Diencephalon (tissue), 1 donor: ENCODE data around the gene IARS2. TPM values are rescaled to one million over a fixed set of nuclear protein-coding genes. Genes with fewer than 3 reads are reported as not detected.
A peak's percentile ranks its signal among the peaks of the same experiment; 100 is the strongest.

Experiments used
- small RNA-seq: library from RNA; depleted of rRNA; stranded (forward); fragments of <200 nt; gene quantifications from one replicate; pipeline ENCODE3, GENCODE V24; 2014
- total RNA-seq: library from RNA; depleted of rRNA; stranded (reverse); fragments of >200 nt; gene quantifications from one replicate; pipeline ENCODE4 v1.2.3, GENCODE V29; 2014

Gene IARS2
- total RNA-seq, result 61.1 TPM

DNA sequence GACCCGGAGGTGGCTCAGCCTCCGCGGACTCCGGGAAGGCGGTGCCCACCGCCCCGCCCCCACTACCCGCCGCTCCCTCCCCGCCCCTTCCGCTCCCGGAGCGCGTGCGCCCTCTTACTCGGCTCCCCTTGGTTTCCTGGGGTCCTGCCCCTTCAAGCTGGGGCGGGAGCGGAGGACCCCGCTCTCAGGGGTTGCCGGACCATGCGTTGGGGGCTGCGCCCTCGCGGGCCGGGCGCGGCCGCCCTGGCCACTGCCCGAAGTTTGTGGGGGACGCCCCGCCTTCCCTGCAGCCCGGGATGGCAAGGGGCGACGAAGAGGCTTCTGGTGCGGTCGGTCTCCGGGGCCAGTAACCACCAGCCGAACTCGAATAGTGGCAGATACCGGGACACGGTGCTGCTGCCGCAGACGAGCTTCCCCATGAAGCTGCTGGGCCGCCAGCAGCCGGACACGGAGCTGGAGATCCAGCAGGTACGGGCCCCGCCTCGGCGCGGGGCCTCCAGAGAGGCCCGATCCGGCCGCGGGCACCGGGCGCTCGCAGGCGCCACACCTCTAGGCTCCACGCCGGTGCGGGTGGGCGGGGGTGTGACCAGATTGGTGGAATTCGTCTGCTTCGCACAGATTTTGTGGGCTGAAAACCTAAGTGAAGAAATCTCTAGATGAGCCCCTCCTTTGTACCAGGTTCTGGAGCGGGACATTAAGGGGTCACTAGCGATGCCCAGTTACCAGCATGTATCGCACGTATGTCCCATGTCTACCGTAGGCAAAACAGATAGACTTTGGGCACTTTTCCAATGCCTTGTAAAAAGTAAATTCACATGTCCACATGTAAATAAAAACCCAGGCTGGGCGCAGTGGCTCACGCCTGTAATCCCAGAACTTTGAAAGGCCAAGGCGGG is at the start of gene IARS2:
IARS2 (plus strand) TSS at position 117 of the 896 bp plus-strand sequence; CDS start at position 202, 85 bp downstream.

DNA sequence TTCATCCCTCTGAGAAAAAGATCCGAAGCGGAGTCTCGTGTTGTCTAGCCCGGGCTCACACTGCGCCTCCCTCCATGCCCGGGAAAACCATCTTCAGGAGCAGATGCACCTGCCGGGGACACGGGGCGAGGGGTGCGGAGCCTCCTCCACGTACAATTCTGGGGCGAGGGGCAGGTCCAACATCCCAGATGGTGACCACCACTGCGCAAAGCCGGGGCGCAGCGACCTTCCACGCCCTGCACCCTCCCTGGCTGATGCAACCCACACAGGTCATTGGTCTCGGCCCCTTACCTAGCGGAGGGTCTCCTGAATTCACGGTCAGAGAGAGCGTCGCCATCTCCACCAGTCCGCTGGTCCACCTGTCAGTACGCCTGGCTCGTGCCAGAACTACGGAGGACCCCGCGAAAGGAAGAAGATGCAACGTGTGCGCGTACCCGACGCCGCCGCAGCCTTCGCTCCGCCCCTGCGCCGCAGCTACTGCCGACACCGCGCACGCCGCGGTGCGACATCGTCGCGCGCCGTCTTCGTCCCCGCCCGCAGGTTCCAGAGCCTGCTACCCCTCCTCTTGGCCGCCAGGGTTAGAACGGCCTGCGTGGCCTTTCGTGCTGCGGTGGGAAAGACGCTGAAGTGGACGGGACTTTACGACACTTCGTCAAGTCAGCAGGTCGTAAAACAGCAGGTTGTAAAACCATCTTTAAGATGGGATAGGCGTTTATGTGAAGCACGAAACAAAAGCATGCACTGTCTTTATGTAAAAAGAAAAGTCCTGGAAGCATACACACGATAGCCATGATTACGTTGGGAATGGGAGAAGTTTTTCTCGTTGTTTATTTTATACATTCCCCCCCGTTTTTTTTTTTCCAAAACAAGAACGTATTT is 47.6 kb upstream of the IARS2 start, which contains the start of gene EPRS1:
EPRS1 (minus strand) TSS at position 454 of the 879 bp plus-strand sequence; CDS start at position 337, 117 bp downstream.

DNA sequence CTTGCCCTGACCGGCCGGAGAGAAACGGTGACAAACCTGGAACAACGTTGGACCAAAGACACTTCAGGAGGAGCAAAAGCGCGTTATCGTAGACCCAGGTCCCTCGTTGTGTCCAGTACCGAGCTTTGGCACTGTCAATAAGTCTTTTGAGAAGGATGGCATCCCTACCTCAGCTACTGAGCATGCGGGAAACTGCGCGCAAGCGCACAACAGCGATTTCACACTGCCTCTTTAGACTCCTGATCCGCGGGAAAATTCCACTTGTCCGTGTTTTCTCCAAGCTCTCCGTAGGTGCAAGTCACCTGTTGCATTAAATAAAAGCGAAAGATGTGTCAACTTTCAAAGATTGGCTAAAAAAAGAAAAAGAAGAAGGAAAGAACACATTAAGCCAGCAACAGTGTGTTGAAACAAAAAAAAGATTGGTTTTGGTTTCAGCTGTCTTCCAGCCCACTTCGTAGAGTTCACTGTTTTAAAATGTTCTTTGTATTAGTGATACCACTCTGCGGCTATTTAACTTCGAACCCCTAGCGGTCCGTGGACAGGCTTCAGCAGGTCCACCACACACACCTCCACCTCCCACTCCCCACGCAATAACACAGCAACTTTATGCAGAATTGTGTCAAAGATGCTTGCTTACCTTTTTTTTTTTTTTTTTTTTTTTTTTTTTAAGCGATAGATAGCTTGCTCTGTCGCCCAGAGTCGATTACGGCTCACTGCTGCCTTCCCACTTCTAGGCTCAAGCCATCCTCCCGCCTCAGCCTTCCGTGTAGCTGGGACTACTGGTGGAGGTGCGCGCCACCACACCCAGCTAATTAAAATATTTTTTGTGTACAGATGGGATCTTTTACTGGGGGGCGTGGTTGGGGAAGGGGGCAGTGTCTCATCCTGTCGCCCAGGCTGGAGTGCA is 4.0 kb upstream of the IARS2 start, which contains the start of gene BPNT1:
BPNT1 (minus strand) TSS at position 139 of the 907 bp plus-strand sequence. CDS start 9,942 bp downstream, outside the sequence.

Small RNA genes lying within 50 kb of the gene (small RNA-seq; reads per million reads assigned to genes)
- gene MIR194-1, result 0.08 reads per million
- gene MIR215, result 1.4 reads per million, percentile 83 among the genes with 10 or more reads in this experiment

Other genes with a start within 250 kb of the IARS2 start
- gene SLC30A10, start 165.6 kb upstream of the IARS2 start, total RNA-seq, result 26.3 TPM
- 158 TPM for gene EPRS1, start 47.6 kb upstream of the IARS2 start, total RNA-seq
- 19.8 TPM for gene BPNT1, start 4.3 kb upstream of the IARS2 start, total RNA-seq
- gene RAB3GAP2, start 178.3 kb downstream of the IARS2 start, total RNA-seq, result 44.3 TPM